ENCODE results near the gene PSMD4. TPM values are rescaled to one million over a fixed set of nuclear protein-coding genes. Genes with fewer than 3 reads are reported as not detected.
A peak's percentile ranks its signal among the peaks of the same experiment; 100 is the strongest.

The PSMD4 gene
- total RNA-seq, 1 experiment from 2014 or later = 250 TPM

- H3K4me1 ChIP-seq = no peaks in the 10 kb centered on the region
- DNase-seq = no peak
- H3K27me3 ChIP-seq (replicated peaks; ENCODE audit: control insufficient read depth, insufficient read depth, low read length) = no peaks in the 10 kb centered on the region
- peaks cover 7% of the 10 kb centered on the region for H3K36me3 ChIP-seq (ENCODE audit: control insufficient read depth, insufficient read depth, low read length)
- no TSS peak for BruUV-seq (replicated peaks)
- H3K9me3 ChIP-seq = no peaks in the 10 kb centered on the region
- intact Hi-C loops (cut with micrococcal nuclease; ENCODE audit: unreplicated experiment) = no loop called here
- Mint-ChIP-seq H3K4me3 (ENCODE audit: unreplicated experiment) (no peak overlapping the region), H3K9me3 (ENCODE audit: unreplicated experiment) (no peaks in the 10 kb centered on the region), H3K27me3 (ENCODE audit: insufficient read depth, unreplicated experiment) (no peaks in the 10 kb centered on the region), H3K4me1 (ENCODE audit: low read depth, unreplicated experiment) (peaks cover 6% of the 10 kb centered on the region), H3K36me3 (ENCODE audit: insufficient read depth, unreplicated experiment) (peaks cover 100% of the 10 kb centered on the region), H3K27ac (ENCODE audit: unreplicated experiment) (no peak overlapping the region)
- H3K4me3 ChIP-seq (ENCODE audit: low read depth, low read length) = no peak overlapping the region
- no peak for TF ChIP-seq CTCF (IDR thresholded peaks at IDR 0.05; ENCODE audit: insufficient read depth in 1 of 2, low read depth in 1 of 2, low read length in 1 of 2, severe bottlenecking in 1 of 2, unreplicated experiment in 1 of 2)
- ChIA-PET POLR2A (no interaction called here), CTCF (no interaction called here)
Observed at GRCh38 chr1:151238467-151238739, 16.1 kb upstream of the PSMD4 start.

GRCh38 chr1:151242442-151242841 is 12.1 kb upstream of the PSMD4 start:
- Mint-ChIP-seq H3K36me3 (ENCODE audit: insufficient read depth, unreplicated experiment) (peaks cover 97% of the 10 kb centered on the region), H3K4me1 (ENCODE audit: low read depth, unreplicated experiment) (no peaks in the 10 kb centered on the region), H3K9me3 (ENCODE audit: unreplicated experiment) (no peaks in the 10 kb centered on the region), H3K27ac (ENCODE audit: unreplicated experiment) (no peak overlapping the region), H3K27me3 (ENCODE audit: insufficient read depth, unreplicated experiment) (no peaks in the 10 kb centered on the region), H3K4me3 (ENCODE audit: unreplicated experiment) (no peak overlapping the region)
- H3K36me3 ChIP-seq (ENCODE audit: control insufficient read depth, insufficient read depth, low read length) = peaks cover 7% of the 10 kb centered on the region
- ChIA-PET POLR2A (no interaction called here), CTCF (no interaction called here)
- intact Hi-C loops (cut with micrococcal nuclease; ENCODE audit: unreplicated experiment) = no loop called here
- H3K4me1 ChIP-seq = no peaks in the 10 kb centered on the region
- no peaks in the 10 kb centered on the region for H3K27me3 ChIP-seq (replicated peaks; ENCODE audit: control insufficient read depth, insufficient read depth, low read length)
- BruUV-seq (replicated peaks) = no TSS peak
- TF ChIP-seq CTCF (IDR thresholded peaks at IDR 0.05; ENCODE audit: insufficient read depth in 1 of 2, low read depth in 1 of 2, low read length in 1 of 2, severe bottlenecking in 1 of 2, unreplicated experiment in 1 of 2) = no peak
- no peak for DNase-seq
- no peak overlapping the region for H3K4me3 ChIP-seq (ENCODE audit: low read depth, low read length)
- H3K9me3 ChIP-seq = no peaks in the 10 kb centered on the region

GRCh38 chr1:151243683-151244216 is 10.8 kb upstream of the PSMD4 start:
- DNase-seq = no peak
- Histone ChIP-seq H3K9me3 (no peaks in the 10 kb centered on the region), H3K27me3 (replicated peaks; ENCODE audit: control insufficient read depth, insufficient read depth, low read length) (no peaks in the 10 kb centered on the region), H3K4me3 (ENCODE audit: low read depth, low read length) (no peak overlapping the region), H3K36me3 (ENCODE audit: control insufficient read depth, insufficient read depth, low read length) (peaks cover 9% of the 10 kb centered on the region), H3K4me1 (no peaks in the 10 kb centered on the region)
- Mint-ChIP-seq H3K4me3 (ENCODE audit: unreplicated experiment) (no peak overlapping the region), H3K27me3 (ENCODE audit: insufficient read depth, unreplicated experiment) (no peaks in the 10 kb centered on the region), H3K27ac (ENCODE audit: unreplicated experiment) (peak overlapping the region; percentile 42), H3K4me1 (ENCODE audit: low read depth, unreplicated experiment) (peaks cover 8% of the 10 kb centered on the region), H3K9me3 (ENCODE audit: unreplicated experiment) (no peaks in the 10 kb centered on the region), H3K36me3 (ENCODE audit: insufficient read depth, unreplicated experiment) (peaks cover 97% of the 10 kb centered on the region)
- TF ChIP-seq CTCF (IDR thresholded peaks at IDR 0.05; ENCODE audit: insufficient read depth in 1 of 2, low read depth in 1 of 2, low read length in 1 of 2, severe bottlenecking in 1 of 2, unreplicated experiment in 1 of 2) = no peak
- POLR2A ChIA-PET = no interaction called here
- intact Hi-C loops (cut with micrococcal nuclease; ENCODE audit: unreplicated experiment) = no loop called here
- CTCF ChIA-PET = no interaction called here
- no TSS peak for BruUV-seq (replicated peaks)
